Lower lobe of right lung (tissue), 2 donors: ENCODE measurements around the gene SLC17A1. TPM values are rescaled to one million over a fixed set of nuclear protein-coding genes. Genes with fewer than 3 reads are reported as not detected.

Experiments used
- ATAC-seq, 2 donors: fragments of 200-7000 bp; cut with Tn5 transposase; one replicate each; pipeline ENCODE4 v1.9.1; 2020 to 2022; ENCODE audit warnings: mild to moderate bottlenecking in 2 of 2, moderate library complexity in 2 of 2
- DNase-seq: peaks from one replicate; pipeline ENCODE4 v3.0.0-alpha.2; 2020
- H3K27ac ChIP-seq: fragments of 200-600 bp; one replicate; pipeline ENCODE4 v1.8.0; 2022
- H3K27me3 ChIP-seq: fragments of 200-600 bp; one replicate; pipeline ENCODE4 v1.8.0; 2022; ENCODE audit warnings: low read depth
- H3K36me3 ChIP-seq: fragments of 200-600 bp; one replicate; pipeline ENCODE4 v1.8.0; 2022; ENCODE audit warnings: mild to moderate bottlenecking
- H3K4me1 ChIP-seq: fragments of 200-600 bp; one replicate; pipeline ENCODE4 v1.8.0; 2022
- H3K4me3 ChIP-seq: fragments of 200-600 bp; one replicate; pipeline ENCODE4 v1.8.0; 2022; ENCODE audit warnings: mild to moderate bottlenecking
- H3K9me3 ChIP-seq: fragments of 200-600 bp; one replicate; pipeline ENCODE4 v1.8.0; 2022
- CTCF ChIP-seq: fragments of 200-600 bp; IDR thresholded peaks from one replicate; pipeline ENCODE4 v1.8.0; 2022; ENCODE audit warnings: antibody characterized with exemption, mild to moderate bottlenecking
- intact Hi-C: fragments of 100-400 bp; cut with DNase I; formaldehyde crosslinking; loops from one replicate; pipeline ENCODE4 v1.11.0; 2022
- long read RNA-seq: library from polyadenylated mRNA; unstranded; transcript quantifications from one replicate; pipeline ENCODE4 v2.0.0, GENCODE V29; 2021
- total RNA-seq: library from RNA; stranded (reverse); fragmentation: NEBNext Ultra II Directional; extraction: Animal tissue kit (Norgen Biotek cat#: 25700); gene quantifications from one replicate; pipeline ENCODE4 v1.2.1, GENCODE V29; 2021
- donor health status: DM: no; HTN: yes; CAD: no; lungs with severe emphysema.

The SLC17A1 gene
- total RNA-seq: not detected
- long read RNA-seq: 0 reads

GRCh38 chr6:25831532-25832306 is at the start of gene SLC17A1:
Gene SLC17A1 (minus strand): TSS chr6:25832052. CDS start chr6:25830557, 1,495 bp downstream.
- Histone ChIP-seq H3K27me3 (no peaks in the 10 kb centered on the region), H3K4me3 (no peak within 1 kb of the TSS), H3K36me3 (no peaks in the 10 kb centered on the region), H3K4me1 (no peaks in the 10 kb centered on the region), H3K27ac (no peak within 1 kb of the TSS), H3K9me3 (no peaks in the 10 kb centered on the region)
- intact Hi-C loops: no loop called here
- DNase-seq: no peak
- peak in 1 of 2 donors; percentile 42 for ATAC-seq
- no peak for TF ChIP-seq CTCF

- ATAC-seq (no peak), DNase-seq (no peak)
- no peak for TF ChIP-seq CTCF
- no peaks in the 10 kb centered on the region for H3K27me3 ChIP-seq
- H3K4me1 ChIP-seq: no peaks in the 10 kb centered on the region
- H3K9me3 ChIP-seq: no peaks in the 10 kb centered on the region
- H3K27ac ChIP-seq: no peak overlapping the region
- intact Hi-C loops: no loop called here
- H3K4me3 ChIP-seq: no peak overlapping the region
- no peaks in the 10 kb centered on the region for H3K36me3 ChIP-seq
Observed at GRCh38 chr6:25880601-25881000, 48.7 kb upstream of the SLC17A1 start.

GRCh38 chr6:25878721-25879322 is 47.0 kb upstream of the SLC17A1 start:
- Histone ChIP-seq H3K4me3 (no peak overlapping the region), H3K9me3 (no peaks in the 10 kb centered on the region), H3K36me3 (no peaks in the 10 kb centered on the region), H3K27ac (no peak overlapping the region), H3K27me3 (no peaks in the 10 kb centered on the region), H3K4me1 (no peaks in the 10 kb centered on the region)
- no peak for TF ChIP-seq CTCF
- no peak for ATAC-seq
- DNase-seq: no peak
- intact Hi-C loops: no loop called here

GRCh38 chr6:25875926-25876602 is 44.2 kb upstream of the SLC17A1 start:
- ATAC-seq: no peak
- H3K36me3 ChIP-seq: no peaks in the 10 kb centered on the region
- H3K27ac ChIP-seq: no peak overlapping the region
- H3K27me3 ChIP-seq: no peaks in the 10 kb centered on the region
- H3K9me3 ChIP-seq: no peaks in the 10 kb centered on the region
- H3K4me3 ChIP-seq: no peak overlapping the region
- intact Hi-C loops: no loop called here
- DNase-seq: no peak
- H3K4me1 ChIP-seq: no peaks in the 10 kb centered on the region
- TF ChIP-seq CTCF: no peak

- H3K4me1 ChIP-seq: no peaks in the 10 kb centered on the region
- no peaks in the 10 kb centered on the region for H3K36me3 ChIP-seq
- no peak for TF ChIP-seq CTCF
- no peak overlapping the region for H3K27ac ChIP-seq
- DNase-seq: no peak
- ATAC-seq: no peak
- H3K27me3 ChIP-seq: no peaks in the 10 kb centered on the region
- intact Hi-C loops: no loop called here
- no peaks in the 10 kb centered on the region for H3K9me3 ChIP-seq
- no peak overlapping the region for H3K4me3 ChIP-seq
Observed at GRCh38 chr6:25875563-25875905, 43.7 kb upstream of the SLC17A1 start.
